ENCODE results near the gene CCAR1. TPM values are rescaled to one million over a fixed set of nuclear protein-coding genes. Genes with fewer than 3 reads are reported as not detected.

The CCAR1 gene
- polyA plus RNA-seq, 1 experiment: 69.9 TPM

DNA sequence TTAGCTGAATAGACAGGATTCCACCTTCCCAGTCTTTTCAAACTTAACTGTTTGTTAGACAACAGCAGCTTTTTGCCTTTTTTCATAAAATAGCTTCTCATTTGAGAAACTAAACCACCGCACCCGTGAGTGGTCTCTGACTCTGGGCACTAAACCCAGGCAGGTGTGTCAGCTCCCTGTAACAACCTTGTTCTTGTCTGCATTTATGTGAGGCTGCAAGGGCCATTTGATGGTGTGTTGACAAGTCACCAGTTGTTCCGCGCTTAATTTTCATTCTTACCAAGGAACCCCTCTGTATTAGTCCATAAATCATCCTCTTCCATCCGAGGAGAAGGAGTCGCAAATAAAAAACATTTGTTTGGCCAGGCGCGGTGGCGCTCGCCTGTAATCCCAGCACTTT, 107.8 kb downstream of the CCAR1 start:
- Histone ChIP-seq H3K4me3 (ENCODE audit: low read depth, low read length) (no peak overlapping the region), H3K27ac (ENCODE audit: low read depth, low read length) (no peak overlapping the region), H3K9me3 (ENCODE audit: control insufficient read depth, insufficient read depth, low read length) (no peaks in the 10 kb centered on the region), H3K27me3 (ENCODE audit: control insufficient read depth, insufficient read depth, low read length) (peaks cover 24% of the 10 kb centered on the region)
- ChIA-PET CTCF (interaction anchor here (0.6 to 1.1 kb wide), 2 partner anchors 29 to 177 kb away, joined by 4 to 6 read pairs; no protein-coding TSS in a partner anchor), POLR2A (no interaction called here)
- TF ChIP-seq, protein P1, sequence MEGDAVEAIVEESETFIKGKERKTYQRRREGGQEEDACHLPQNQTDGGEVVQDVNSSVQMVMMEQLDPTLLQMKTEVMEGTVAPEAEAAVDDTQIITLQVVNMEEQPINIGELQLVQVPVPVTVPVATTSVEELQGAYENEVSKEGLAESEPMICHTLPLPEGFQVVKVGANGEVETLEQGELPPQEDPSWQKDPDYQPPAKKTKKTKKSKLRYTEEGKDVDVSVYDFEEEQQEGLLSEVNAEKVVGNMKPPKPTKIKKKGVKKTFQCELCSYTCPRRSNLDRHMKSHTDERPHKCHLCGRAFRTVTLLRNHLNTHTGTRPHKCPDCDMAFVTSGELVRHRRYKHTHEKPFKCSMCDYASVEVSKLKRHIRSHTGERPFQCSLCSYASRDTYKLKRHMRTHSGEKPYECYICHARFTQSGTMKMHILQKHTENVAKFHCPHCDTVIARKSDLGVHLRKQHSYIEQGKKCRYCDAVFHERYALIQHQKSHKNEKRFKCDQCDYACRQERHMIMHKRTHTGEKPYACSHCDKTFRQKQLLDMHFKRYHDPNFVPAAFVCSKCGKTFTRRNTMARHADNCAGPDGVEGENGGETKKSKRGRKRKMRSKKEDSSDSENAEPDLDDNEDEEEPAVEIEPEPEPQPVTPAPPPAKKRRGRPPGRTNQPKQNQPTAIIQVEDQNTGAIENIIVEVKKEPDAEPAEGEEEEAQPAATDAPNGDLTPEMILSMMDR (IDR thresholded peaks at IDR 0.05; ENCODE audit: low read depth, low read length): no peak
- no peak for DNase-seq (ENCODE audit: low read depth, low spot score)

DNA sequence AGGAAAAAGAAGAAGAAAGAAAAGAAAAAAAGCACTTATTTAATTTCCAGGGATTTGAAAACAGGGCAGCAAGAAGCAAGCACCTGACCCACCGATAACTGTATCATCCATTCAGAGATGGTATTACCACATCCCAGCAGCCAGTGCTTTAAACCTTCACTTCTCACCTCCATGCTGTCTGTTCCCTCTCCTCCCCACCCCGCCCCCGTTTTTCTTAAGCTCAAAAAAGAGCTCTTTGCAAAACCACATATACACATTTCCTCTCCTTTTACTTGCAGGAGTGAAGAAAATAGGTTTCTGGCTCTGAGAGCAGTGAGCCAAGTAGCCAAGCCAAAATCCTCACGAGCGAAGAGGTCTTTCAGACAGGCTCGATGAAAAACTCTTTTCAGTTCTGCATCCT, 108.5 kb downstream of the CCAR1 start:
- H3K9me3 ChIP-seq (ENCODE audit: control insufficient read depth, insufficient read depth, low read length): no peaks in the 10 kb centered on the region
- H3K27ac ChIP-seq (ENCODE audit: low read depth, low read length): no peak overlapping the region
- POLR2A ChIA-PET: interaction anchor here (0.6 kb wide), 1 partner anchor 389 kb away, joined by 3 read pairs; no protein-coding TSS in a partner anchor
- no peak overlapping the region for H3K4me3 ChIP-seq (ENCODE audit: low read depth, low read length)
- TF ChIP-seq, protein P1 (IDR thresholded peaks at IDR 0.05; ENCODE audit: low read depth, low read length): no peak
- peaks cover 27% of the 10 kb centered on the region for H3K27me3 ChIP-seq (ENCODE audit: control insufficient read depth, insufficient read depth, low read length)
- CTCF ChIA-PET: no interaction called here
- no peak for DNase-seq (ENCODE audit: low read depth, low spot score)

DNA sequence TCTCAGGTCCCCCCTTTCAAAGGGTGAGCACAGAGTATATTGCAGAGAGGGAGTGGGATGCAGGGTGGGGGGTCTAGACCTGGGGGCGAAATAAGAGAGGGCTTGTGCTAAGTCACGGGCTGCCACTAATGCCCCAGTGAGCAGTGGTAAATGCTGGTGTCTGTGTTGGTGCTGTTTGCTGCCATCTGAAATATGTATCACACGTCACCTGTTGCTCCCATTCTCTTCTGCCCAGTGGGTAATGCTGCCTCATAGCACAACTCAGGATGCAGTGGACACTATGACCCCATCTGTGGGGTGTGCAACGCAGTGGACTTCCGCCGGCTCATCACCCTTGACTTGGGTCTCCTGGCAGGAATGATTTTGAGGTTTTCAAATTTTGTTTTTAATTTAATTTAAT, 108.9 kb downstream of the CCAR1 start:
- CTCF ChIA-PET: no interaction called here
- TF ChIP-seq, protein P1 (IDR thresholded peaks at IDR 0.05; ENCODE audit: low read depth, low read length): no peak
- Histone ChIP-seq H3K9me3 (ENCODE audit: control insufficient read depth, insufficient read depth, low read length) (no peaks in the 10 kb centered on the region), H3K4me3 (ENCODE audit: low read depth, low read length) (no peak overlapping the region), H3K27me3 (ENCODE audit: control insufficient read depth, insufficient read depth, low read length) (peaks cover 27% of the 10 kb centered on the region), H3K27ac (ENCODE audit: low read depth, low read length) (no peak overlapping the region)
- no peak for DNase-seq (ENCODE audit: low read depth, low spot score)
- POLR2A ChIA-PET: interaction anchor here (0.6 kb wide), 1 partner anchor 389 kb away, joined by 3 read pairs; no protein-coding TSS in a partner anchor

DNA sequence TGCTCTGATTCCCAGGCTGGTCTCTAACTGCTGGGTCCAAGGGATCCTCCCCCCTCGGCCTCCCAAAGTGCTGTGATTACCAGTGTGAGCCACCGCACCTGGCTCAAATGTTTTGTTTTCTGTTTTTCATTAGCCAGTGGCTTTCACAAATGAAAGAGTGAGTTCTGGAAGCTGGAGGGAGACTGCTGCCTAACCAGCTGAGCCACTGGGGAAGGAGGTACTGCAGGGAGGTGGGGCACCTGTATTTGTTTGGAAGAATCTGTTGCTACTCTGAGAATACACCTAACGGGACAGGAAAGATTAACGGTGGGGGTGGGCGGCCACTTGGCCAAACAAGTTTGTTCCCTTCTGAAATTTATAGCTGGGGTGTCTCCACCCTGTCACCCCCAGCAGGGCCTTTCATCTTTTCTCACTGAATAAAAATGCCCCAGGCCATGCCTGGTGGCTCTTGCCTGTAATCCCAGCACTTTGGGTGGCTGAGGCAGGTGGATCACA, 111.0 kb downstream of the CCAR1 start:
- ChIA-PET POLR2A (no interaction called here), CTCF (no interaction called here)
- no peaks in the 10 kb centered on the region for H3K9me3 ChIP-seq (ENCODE audit: control insufficient read depth, insufficient read depth, low read length)
- peaks cover 27% of the 10 kb centered on the region for H3K27me3 ChIP-seq (ENCODE audit: control insufficient read depth, insufficient read depth, low read length)
- no peak for DNase-seq (ENCODE audit: low read depth, low spot score)
- H3K4me3 ChIP-seq (ENCODE audit: low read depth, low read length): no peak overlapping the region
- H3K27ac ChIP-seq (ENCODE audit: low read depth, low read length): no peak overlapping the region
- TF ChIP-seq, protein P1 (IDR thresholded peaks at IDR 0.05; ENCODE audit: low read depth, low read length): no peak

DNA sequence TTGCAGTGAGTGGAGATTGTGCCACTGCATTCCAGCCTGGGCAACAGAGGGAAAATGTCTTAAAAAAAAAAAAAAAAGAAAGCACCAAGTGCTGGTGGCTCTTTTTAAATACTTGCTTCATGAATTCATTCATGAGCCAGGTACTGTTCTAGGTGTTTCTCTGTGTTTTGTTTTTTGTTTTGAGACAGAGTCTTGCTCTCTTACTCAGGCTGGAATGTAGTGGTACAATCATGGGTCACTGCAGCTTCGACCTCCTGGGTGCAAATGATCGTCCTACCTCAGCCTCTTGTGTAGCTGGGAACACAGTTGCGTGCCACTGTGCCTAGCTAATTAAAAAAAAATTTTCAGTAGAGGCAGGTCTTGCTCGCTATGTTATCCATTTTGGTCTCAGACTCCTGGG, 111.6 kb downstream of the CCAR1 start:
- Histone ChIP-seq H3K4me3 (ENCODE audit: low read depth, low read length) (no peak overlapping the region), H3K27ac (ENCODE audit: low read depth, low read length) (no peak overlapping the region), H3K9me3 (ENCODE audit: control insufficient read depth, insufficient read depth, low read length) (no peaks in the 10 kb centered on the region), H3K27me3 (ENCODE audit: control insufficient read depth, insufficient read depth, low read length) (peaks cover 27% of the 10 kb centered on the region)
- TF ChIP-seq, protein P1 (IDR thresholded peaks at IDR 0.05; ENCODE audit: low read depth, low read length): no peak
- no peak for DNase-seq (ENCODE audit: low read depth, low spot score)
- CTCF ChIA-PET: no interaction called here
- POLR2A ChIA-PET: no interaction called here

Data from AG04450 (cell line).